ENCODE results near the gene TOMM7.

The TOMM7 gene

DNA sequence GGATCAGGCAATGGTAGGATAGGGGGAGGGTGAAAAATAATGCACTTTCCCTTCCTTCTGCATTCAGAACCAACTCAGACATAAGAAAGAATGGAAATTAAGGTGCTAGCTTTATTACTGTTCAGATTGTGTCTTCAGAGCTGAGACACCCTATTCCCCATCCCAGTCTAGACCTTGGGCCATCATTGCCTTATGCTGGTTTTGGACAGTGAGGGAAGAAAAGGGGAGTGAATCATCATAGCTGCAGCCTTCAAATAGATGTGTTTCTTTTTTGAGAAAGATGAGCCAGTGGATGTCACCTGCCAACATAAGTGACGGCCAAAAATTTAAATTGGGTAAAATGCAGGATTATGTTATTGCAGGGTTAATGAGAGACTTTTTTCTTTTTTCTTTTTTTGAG lies 27.0 kb upstream of the TOMM7 start:
- Histone ChIP-seq H3K27me3 (ENCODE audit: insufficient read depth, poor library complexity, severe bottlenecking) (no peaks in the 10 kb centered on the region), H3K27ac (replicated peaks) (no peak overlapping the region), H3K4me3 (replicated peaks; ENCODE audit: insufficient read depth, low read length) (no peak overlapping the region)
- no peak for TF ChIP-seq GABPA (IDR thresholded peaks at IDR 0.05; ENCODE audit: low read depth)
- TF ChIP-seq SPI1 (IDR thresholded peaks at IDR 0.05; ENCODE audit: borderline replicate concordance, low read depth) = no peak
- TF ChIP-seq, protein P1, sequence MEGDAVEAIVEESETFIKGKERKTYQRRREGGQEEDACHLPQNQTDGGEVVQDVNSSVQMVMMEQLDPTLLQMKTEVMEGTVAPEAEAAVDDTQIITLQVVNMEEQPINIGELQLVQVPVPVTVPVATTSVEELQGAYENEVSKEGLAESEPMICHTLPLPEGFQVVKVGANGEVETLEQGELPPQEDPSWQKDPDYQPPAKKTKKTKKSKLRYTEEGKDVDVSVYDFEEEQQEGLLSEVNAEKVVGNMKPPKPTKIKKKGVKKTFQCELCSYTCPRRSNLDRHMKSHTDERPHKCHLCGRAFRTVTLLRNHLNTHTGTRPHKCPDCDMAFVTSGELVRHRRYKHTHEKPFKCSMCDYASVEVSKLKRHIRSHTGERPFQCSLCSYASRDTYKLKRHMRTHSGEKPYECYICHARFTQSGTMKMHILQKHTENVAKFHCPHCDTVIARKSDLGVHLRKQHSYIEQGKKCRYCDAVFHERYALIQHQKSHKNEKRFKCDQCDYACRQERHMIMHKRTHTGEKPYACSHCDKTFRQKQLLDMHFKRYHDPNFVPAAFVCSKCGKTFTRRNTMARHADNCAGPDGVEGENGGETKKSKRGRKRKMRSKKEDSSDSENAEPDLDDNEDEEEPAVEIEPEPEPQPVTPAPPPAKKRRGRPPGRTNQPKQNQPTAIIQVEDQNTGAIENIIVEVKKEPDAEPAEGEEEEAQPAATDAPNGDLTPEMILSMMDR (IDR thresholded peaks at IDR 0.05; ENCODE audit: insufficient read depth, low read length) = no peak
- TF ChIP-seq REST (IDR thresholded peaks at IDR 0.05; ENCODE audit: insufficient replicate concordance, low read depth) = no peak
- no peak for TF ChIP-seq POLR2AphosphoS5 (IDR thresholded peaks at IDR 0.05; ENCODE audit: low read depth)
- DNase-seq (ENCODE audit: low read depth in 1 of 2, low spot score in 1 of 2) = no peak

DNA sequence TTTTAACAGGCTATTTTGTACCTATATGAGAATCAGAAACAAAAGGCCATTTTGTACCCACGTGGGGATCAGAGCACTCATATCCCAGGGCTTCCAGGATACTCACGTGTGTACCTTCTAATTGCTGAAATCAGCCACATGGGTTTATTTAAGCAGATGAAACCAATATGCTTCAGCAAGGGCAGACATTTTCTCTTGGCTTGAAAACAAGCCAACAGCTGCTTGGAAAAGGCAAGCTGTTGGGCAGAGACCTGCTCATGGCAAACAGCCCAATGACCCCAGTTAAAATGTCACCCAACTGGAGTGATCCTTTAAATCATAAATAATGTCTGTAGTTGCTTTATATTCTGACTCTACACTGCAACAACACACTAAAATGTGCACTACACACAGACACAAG lies 26.5 kb upstream of the TOMM7 start:
- no peak for TF ChIP-seq REST (IDR thresholded peaks at IDR 0.05; ENCODE audit: insufficient replicate concordance, low read depth)
- TF ChIP-seq, protein P1 (IDR thresholded peaks at IDR 0.05; ENCODE audit: insufficient read depth, low read length) = no peak
- no peak for TF ChIP-seq GABPA (IDR thresholded peaks at IDR 0.05; ENCODE audit: low read depth)
- TF ChIP-seq POLR2AphosphoS5 (IDR thresholded peaks at IDR 0.05; ENCODE audit: low read depth) = no peak
- no peak for TF ChIP-seq SPI1 (IDR thresholded peaks at IDR 0.05; ENCODE audit: borderline replicate concordance, low read depth)
- H3K4me3 ChIP-seq (replicated peaks; ENCODE audit: insufficient read depth, low read length) = no peak overlapping the region
- H3K27me3 ChIP-seq (ENCODE audit: insufficient read depth, poor library complexity, severe bottlenecking) = no peaks in the 10 kb centered on the region
- H3K27ac ChIP-seq (replicated peaks) = no peak overlapping the region
- DNase-seq (ENCODE audit: low read depth in 1 of 2, low spot score in 1 of 2) = no peak

DNA sequence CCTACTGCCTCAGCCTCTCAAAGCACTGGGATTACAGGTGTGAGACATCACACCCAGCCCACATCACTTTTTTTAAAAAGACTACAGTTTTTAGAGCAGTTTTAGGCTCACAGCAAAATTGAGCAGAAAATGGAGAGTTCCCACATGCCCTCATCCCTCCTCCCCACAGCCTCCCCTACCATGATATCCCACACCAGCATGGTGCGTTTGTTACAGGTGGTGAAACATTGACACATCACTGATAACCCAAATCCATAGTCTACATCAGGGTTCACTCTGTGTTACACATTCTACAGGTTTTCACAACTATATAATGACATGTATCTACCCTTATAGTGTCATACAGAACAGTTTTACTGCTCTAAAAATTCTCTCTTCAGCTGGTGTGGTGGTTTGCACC lies 24.3 kb upstream of the TOMM7 start:
- no peak overlapping the region for H3K27ac ChIP-seq (replicated peaks)
- no peaks in the 10 kb centered on the region for H3K27me3 ChIP-seq (ENCODE audit: insufficient read depth, poor library complexity, severe bottlenecking)
- no peak for DNase-seq (ENCODE audit: low read depth in 1 of 2, low spot score in 1 of 2)
- no peak overlapping the region for H3K4me3 ChIP-seq (replicated peaks; ENCODE audit: insufficient read depth, low read length)
- TF ChIP-seq REST (IDR thresholded peaks at IDR 0.05; ENCODE audit: insufficient replicate concordance, low read depth) (no peak), GABPA (IDR thresholded peaks at IDR 0.05; ENCODE audit: low read depth) (no peak), POLR2AphosphoS5 (IDR thresholded peaks at IDR 0.05; ENCODE audit: low read depth) (no peak), SPI1 (IDR thresholded peaks at IDR 0.05; ENCODE audit: borderline replicate concordance, low read depth) (no peak)
- TF ChIP-seq, protein P1 (IDR thresholded peaks at IDR 0.05; ENCODE audit: insufficient read depth, low read length) = no peak
